ENCODE results near the gene PLXNA2.

GRCh38 chr1:208215393-208215792 is 28.8 kb downstream of the PLXNA2 start:
- no peak for TF ChIP-seq EZH2 (IDR thresholded peaks at IDR 0.05; ENCODE audit: insufficient read depth, low read length)
- no peak for TF ChIP-seq CTCF (IDR thresholded peaks at IDR 0.05; ENCODE audit: insufficient read depth, low read depth, low read length)

Measured in astrocyte (in vitro differentiated cells and primary cell).